WTC11 (cell line): ENCODE results near the gene RMI1.

Experiments
- KAT7 ChIP-seq: sonication (generic); formaldehyde crosslinking; IDR thresholded peaks from 2 replicates; pipeline ENCODE4 v1.8.1; 2023; ENCODE audit warnings: missing genetic modification reagents, mild to moderate bottlenecking, borderline replicate concordance
- NR2C2 ChIP-seq: sonication (generic); formaldehyde crosslinking; IDR thresholded peaks from 2 replicates; pipeline ENCODE4 v1.8.0; 2022; ENCODE audit warnings: mild to moderate bottlenecking, missing genetic modification reagents
- RELA ChIP-seq: sonication (generic); formaldehyde crosslinking; IDR thresholded peaks from 2 replicates; pipeline ENCODE4 v1.8.1; 2022; ENCODE audit warnings: missing genetic modification reagents, mild to moderate bottlenecking, borderline replicate concordance
- SP1 ChIP-seq: sonication (generic); formaldehyde crosslinking; conservative IDR thresholded peaks from 2 replicates; pipeline ENCODE4 v1.8.1; 2022; ENCODE audit warnings: missing genetic modification reagents
- TEAD4 ChIP-seq: sonication (generic); formaldehyde crosslinking; IDR thresholded peaks from 2 replicates; pipeline ENCODE4 v1.8.0; 2022; ENCODE audit warnings: mild to moderate bottlenecking, missing genetic modification reagents
- USF2 ChIP-seq: sonication (generic); formaldehyde crosslinking; IDR thresholded peaks from 2 replicates; pipeline ENCODE4 v1.8.1; 2023; ENCODE audit warnings: mild to moderate bottlenecking, missing genetic modification reagents, moderate library complexity
- TF ChIP-seq, protein P1 (sequence below): fragments of 200-600 bp; IDR thresholded peaks from 2 replicates; pipeline ENCODE4 v1.8.0; 2022; ENCODE audit warnings: antibody characterized with exemption

DNA sequence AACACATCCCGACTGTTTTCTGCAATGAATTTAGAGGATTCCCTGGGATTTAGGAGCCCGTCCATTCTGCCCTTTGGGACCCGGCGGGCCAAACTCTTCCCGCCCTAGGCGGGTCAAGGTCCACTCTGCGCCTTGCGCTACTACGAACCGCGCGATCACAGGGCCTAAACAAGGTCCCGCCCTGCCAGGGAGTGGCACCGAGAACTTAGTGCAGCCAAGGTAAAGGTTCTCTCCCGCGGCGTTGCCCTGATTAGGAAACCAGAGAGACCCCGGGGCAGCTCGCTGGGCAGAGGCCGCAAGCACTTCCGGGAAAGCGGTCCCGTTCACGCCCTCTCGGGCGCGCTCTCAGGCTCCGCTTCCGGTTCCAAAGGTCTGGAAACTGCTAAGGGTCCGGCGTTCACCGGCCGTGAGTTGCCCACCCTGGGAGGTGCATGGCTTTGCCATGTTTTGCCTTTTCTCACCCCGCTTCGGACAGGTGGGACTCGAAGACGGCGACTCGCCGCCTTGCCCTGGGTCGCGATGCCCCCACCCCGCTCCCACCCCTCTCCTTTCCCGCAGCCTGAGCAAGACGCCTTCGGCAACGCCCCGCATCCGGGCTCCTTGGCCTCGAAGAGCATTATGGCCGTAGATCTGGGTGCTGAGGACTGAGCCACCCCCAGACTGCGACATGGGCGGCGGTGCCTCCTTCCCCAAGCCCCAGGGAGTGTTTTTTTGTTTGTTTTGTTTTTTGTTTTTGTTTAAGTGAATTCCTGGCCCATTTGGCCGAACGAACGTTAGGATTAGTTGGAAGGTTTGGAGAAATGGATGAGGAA is 24.0 kb upstream of the RMI1 start:
- TF ChIP-seq, protein P1, sequence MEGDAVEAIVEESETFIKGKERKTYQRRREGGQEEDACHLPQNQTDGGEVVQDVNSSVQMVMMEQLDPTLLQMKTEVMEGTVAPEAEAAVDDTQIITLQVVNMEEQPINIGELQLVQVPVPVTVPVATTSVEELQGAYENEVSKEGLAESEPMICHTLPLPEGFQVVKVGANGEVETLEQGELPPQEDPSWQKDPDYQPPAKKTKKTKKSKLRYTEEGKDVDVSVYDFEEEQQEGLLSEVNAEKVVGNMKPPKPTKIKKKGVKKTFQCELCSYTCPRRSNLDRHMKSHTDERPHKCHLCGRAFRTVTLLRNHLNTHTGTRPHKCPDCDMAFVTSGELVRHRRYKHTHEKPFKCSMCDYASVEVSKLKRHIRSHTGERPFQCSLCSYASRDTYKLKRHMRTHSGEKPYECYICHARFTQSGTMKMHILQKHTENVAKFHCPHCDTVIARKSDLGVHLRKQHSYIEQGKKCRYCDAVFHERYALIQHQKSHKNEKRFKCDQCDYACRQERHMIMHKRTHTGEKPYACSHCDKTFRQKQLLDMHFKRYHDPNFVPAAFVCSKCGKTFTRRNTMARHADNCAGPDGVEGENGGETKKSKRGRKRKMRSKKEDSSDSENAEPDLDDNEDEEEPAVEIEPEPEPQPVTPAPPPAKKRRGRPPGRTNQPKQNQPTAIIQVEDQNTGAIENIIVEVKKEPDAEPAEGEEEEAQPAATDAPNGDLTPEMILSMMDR: no peak
- TF ChIP-seq TEAD4 (CRISPR knock-in tag) (no peak), RELA (CRISPR knock-in tag) (no peak), SP1 (CRISPR knock-in tag) (no peak), USF2 (CRISPR knock-in tag) (no peak), NR2C2 (CRISPR knock-in tag) (no peak), KAT7 (CRISPR knock-in tag) (no peak)
